GM19328 (cell line): ENCODE data around the gene TM4SF20.
"Not testable (repeated sequence)": the region's sequence is repeated elsewhere in the genome, so short reads cannot be mapped to it uniquely, and the experiment has no call there.

Experiments
- ATAC-seq: cut with Tn5 transposase; IDR thresholded peaks from one replicate; pipeline ENCODE4 v1.9.1; 2021; ENCODE audit warnings: mild to moderate bottlenecking, moderate library complexity; ENCODE audit not compliant: unreplicated experiment

Gene TM4SF20

DNA sequence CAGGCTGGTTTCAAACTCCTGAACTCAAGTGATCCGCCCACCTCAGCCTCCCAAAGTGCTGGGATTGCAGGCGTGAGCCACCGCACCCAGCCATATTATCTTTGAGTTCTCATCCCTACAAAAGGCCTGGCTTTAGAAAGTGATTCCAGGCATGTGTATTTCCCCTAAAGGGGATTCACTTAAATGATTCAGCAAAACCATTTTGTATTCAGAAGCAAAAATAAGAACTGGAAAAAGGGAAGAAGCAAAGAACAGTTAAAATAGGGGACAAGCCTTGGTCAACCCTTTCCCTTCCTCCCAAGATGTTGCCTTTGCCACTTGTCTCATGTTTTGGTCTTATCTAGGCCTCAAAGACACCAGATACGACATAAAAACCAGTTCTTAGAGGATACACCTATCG, 10.5 kb downstream of the TM4SF20 start:
- no peak for ATAC-seq

DNA sequence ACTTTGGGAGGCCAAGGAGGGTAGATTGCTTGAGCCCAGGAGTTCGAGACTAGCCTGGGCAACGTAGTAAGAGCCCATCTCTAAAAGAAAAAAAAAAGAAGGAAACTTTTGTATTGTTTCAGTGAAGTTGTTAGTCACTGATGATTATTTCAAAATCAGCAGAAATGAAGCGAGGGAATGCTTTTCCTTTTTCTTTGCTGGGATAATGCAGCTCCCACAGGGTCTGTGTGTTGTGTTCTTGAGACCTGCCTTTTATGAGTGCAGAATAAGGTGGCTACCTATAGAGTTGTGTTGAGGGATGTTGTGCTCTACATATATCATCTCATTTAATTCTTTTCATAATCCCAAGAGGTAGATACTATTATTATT, 11.7 kb downstream of the TM4SF20 start:
- ATAC-seq = no peak

DNA sequence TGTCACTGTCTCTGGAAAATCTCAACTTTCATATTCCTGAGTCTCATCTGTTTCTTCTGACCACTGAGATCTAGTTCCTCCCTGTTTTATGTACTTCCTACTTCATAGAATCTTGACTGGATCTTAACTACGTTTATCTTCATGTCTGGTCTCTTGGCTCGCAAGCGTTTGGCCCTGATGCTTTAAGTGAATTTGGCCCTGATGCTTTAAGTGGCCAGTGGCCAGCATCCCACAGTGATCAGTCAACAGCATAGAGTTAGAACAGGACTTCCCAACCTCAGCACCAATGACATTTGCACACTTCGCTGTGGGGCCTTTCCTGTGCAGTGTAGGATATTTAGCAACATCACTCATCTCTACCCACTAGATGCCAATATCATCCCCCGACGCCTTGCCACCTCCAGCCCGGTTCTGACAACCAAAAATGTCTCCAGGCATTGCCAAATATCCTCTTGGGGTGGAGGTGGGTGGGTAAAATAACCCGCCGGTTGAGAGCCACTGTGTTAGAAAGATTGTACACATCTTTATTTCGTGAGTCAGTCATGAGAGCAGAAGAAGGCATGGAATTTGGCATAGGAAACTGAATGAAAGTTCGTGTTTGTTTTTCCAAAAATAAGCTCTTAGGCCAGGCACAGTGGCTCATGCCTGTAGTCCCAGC, 12.2 kb downstream of the TM4SF20 start:
- ATAC-seq = no peak

DNA sequence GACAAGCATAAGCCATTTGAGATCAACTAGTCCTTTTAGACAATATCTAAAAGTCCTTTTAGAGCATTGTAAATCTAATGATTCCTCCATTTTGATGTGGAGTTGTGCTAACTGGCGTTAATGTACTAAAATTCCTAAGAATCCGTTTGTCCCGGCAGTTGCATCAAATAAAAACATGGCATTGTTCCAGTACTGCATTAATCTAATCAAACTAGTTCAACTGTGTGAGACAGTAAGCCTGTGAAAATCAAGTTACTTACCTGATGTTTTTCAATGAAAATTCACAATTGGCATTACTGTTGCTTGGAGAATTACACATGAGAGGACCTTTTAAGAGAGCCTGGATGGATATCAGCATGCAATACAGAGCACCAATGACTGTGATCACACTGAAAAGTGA, 13.3 kb downstream of the TM4SF20 start:
- no peak for ATAC-seq

DNA sequence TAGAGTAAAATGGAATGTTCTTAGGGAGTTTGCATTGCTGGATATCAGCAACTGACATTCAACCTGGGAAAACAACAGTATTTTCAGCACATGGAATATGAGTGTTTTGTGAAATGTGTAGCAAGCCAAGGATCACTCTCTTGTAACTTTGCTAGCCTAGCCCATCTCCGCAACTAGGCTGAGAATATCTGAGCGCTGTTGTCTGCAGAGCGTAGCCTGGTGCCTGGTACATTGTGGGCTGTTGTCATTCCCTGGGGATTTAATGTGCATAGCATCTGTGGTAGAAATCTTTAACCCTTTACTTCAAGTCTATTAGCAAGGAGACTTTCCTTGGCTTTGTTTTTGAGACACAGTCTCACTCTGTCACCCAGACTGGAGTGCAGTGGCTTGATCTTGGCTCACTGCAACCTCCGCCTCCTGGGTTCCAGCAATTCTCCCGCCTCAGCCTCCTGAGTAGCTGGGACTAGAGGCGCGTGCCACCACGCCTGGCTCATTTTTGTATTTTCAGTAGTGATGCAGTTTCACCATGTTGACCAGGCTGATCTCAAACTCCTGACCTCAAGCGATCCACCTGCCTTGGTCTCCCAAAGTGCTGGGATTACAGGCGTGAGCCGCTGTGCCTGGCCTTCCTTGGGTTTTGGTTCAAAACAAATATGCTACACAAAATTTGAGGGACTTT, 14.4 kb downstream of the TM4SF20 start:
- not testable (repeated sequence) for ATAC-seq

DNA sequence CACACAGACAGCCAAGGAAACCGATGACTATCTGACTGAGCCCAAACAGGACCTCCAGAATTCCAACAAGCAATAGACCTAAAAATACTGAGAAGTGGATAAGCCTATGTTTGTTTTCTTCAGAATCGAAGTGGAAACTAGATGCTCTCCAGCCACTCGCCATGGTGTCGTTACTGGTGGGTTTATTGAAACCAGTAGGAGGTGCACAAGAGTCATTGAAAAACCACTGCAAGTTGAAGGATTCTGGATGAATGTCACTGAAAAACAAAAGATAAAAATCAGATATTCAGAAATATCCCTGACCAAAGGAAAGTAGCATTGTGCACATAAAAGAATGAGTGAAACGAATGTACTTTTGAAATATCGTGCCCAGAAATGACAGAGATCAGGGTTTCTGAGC, 15.3 kb downstream of the TM4SF20 start:
- ATAC-seq = no peak

DNA sequence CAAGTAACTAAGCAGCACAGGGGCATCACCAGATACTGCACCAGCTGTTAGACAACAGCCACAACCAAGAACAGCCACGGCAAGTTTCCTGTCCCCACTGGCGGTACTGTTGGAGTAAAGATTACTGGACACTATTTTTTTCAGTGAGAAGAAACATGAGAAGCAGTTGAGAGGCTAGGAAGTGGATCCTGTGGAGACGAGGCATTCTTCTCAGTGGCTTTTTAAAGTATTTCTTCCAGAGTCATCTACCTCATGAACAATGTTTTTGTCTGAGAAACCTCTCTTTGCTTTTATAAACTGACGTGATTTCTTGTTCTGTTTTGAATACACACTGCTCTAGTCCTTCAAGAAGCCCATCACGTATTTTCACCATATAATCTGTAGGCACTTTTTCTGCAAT, 18.8 kb downstream of the TM4SF20 start:
- ATAC-seq = no peak

DNA sequence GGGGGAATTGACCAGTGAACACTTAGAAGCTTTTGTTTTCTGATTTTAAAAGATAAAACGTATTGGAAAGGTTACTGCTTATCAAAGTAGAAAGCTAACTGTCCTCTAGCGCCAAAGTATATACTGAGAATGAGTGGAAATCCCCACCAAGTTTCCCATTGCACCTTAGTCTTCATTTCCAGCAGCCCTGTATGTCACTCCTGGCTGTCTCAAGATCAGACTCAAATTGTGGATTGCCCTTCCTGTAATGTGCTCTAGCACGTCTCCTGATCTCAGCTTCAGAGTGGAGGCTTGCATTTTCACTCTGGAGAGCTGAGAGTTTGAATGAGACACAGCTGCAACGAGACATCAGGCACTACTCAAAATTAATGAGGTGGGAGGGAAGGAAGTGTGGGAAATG, 27.5 kb downstream of the TM4SF20 start:
- peak; percentile 72 for ATAC-seq

DNA sequence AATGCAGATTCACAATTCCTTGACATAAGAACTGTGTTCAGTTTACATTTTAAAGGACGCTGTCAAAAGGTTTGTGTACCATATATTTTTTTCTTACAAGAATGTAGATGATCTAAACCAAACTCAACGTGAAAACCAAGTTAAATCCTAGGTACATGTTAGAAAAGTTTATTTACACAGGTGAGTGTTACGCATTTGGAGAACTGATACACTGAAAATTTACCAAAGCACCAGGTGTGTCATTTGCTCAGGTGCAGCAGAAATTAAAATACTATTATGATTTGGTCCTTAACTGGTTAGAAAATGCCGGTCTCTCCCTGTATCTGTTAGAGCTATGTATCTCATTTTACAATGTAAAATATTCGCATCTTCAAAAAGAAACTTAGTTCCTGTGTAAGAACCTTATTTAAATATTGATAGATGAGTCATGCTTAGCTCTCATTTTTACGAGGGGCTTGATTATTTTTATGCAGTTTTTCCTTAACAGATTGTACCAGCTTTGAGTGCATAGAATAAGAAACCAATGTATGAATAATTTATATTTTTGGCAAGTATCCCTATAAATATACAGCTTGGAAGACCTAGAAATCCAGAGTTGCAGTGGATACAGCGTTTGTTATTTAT, 29.0 kb downstream of the TM4SF20 start:
- ATAC-seq = no peak

DNA sequence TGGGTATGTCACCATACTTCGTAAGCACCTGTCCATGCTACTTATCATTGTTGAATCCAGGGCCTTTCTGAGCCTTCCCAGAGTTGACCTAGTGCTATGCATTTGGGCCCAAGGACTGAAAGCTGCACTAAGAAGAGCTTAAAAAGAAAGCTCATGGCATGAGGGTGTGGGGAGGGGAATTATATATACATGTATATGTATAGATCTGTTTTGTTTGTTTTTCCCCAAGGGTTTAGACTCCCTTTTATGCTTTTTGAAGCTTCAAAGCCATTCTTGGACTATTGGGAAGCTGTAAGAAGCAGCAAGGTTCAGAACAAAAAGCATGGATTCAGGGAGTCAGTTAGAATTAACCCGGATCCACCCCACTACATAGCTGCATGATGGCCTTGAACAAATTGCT, 30.8 kb downstream of the TM4SF20 start:
- no peak for ATAC-seq

DNA sequence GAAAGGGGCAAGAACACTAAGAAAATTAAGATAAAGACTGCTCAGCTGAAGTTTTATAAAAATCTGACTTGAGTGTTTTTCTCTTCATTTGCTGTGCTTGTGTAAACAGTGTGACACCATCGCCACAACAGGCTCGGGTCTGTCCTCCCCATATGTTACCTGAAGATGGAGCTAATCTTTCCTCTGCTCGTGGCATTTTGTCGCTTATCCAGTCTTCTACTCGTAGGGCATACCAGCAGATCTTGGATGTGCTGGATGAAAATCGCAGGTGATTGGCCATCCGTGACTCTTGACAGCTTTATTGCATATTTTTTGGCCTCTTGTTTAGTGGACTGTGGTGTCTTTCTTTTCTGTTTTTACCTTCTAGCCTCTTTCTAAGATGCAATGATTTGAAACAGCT, 32.0 kb downstream of the TM4SF20 start:
- ATAC-seq = no peak

DNA sequence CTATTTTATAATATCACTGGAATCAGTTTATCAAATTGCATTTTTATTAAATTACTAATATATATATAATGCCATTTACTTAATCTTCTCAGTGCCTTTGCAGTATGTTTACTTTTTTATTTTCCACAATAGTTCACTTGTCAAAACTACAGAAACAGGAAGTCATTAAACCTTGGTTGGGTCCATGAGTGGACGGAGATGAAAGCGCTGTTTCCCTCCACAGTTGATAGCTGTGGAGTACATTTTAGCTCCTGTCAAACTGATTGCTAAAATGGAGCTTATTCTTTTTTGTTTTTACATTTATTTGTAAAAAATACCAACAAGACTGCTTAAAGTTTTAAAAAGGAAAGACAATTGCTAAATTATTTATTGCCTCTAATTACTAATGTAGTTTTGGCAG, 34.9 kb downstream of the TM4SF20 start:
- ATAC-seq = no peak

DNA sequence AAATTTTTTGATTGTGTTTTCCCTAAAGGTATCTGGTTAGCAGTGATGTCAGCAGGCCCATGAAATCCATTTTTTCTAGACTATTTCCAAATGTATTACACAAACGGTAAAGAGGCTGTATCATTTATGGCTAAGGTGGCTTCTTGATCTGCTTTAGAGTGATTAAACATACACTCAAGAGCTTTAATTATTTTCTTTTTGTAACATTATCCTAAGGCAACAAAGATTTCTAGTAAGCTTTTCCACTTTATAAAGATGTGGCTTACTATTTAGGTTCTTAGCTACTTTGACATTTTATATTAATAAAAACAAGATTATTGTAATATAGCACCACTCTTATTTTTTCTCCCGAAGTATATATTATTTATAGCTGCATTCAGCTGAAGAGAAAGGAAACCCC, 37.6 kb downstream of the TM4SF20 start:
- no peak for ATAC-seq

DNA sequence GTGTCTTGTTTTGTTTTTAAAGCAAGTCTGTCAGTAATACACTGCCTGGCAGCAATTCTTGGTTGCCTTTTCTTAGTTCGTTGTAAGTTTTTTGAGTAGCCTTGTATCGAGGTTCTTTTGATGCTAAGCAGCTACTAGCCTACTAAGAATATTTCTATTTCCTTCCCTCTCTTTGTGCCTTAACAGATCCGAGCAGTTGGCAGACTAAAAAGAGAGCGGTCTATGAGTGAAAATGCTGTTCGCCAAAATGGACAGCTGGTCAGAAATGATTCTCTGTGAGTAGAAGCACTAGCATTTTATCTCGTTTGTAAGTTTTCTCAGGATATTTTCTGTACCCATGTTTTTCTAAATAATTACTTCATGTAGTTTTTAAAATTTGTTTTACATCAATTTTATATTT, 39.0 kb downstream of the TM4SF20 start:
- ATAC-seq = no peak

DNA sequence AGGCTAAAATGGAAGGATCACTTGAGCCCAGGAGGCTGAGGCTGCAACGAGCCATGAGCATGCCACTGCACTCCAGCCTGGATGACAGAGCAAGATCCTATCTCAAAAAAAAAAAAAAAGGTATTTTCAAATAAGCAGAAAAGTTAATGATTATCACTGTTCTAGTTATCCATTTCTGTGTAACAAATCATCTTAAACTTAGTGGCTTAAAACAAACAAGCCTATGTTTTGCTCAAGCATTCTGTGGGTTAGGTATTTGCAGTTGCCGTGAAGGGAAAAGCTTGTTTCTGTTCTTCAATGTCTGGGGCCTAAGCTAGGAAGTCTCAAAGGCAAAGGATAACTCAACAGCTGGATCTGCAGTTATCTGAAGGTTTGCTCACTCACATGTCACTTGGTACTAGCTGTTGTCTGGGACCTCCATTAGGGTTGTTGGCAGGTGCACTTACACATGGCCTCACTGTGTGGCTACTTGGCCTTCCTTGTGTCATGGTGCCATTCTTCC, 40.0 kb downstream of the TM4SF20 start:
- no peak for ATAC-seq

DNA sequence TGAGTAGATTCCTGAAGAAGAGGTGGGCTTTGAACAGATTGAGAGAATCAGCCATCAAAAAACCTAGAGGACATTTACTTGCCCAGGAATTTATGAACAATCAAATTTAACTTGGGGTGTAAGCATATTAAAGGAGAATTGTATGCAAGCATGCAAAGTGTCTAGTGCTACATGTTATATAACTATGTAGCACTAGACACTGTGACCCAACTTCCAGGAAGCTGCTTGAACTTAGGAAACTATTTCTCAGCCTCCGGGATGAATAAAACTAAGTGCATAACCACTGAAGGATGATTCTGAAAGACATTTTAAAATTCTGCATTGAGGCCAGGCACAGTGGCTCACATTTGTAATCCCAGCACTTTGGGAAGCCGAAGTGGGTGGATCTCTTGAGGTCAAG, 41.7 kb downstream of the TM4SF20 start:
- ATAC-seq = no peak

DNA sequence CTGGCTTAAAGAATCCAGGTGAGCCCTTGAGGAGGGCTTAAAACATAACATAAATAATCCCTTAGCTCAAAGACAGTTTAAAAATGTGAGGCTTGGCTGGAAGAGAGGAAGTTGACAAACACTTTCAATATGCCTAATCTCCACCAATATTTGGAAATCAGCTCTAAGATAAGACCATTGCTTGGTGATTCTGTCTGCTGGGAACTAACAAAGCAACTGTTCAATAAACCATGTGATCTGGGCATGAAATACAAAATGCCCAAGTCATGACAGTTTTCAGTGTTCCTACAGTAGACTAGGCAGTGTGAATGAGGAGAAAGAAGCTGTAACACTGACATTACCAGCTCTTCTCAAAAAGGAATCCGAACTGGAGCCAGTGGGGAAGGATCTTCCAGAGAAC, 43.4 kb downstream of the TM4SF20 start:
- ATAC-seq = no peak

DNA sequence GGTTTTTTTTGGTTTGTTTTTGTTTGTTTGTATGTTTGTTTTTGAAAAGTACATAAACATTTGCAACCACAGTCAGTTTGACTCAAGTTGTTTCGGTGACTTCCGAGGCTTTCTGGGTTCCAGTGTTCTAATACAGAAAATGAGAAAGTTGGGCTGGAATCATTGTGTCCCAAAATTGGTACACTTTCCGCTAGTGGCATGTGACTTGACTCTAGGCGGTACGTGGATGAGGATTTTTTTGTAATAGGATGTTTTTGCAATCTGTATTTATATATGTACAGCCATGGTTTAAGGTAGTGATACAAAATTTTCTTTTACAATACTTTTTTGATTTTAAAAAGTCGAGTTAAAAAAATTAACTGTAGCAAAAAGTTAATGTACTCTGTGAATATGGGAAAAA, 52.3 kb downstream of the TM4SF20 start:
- no peak for ATAC-seq

DNA sequence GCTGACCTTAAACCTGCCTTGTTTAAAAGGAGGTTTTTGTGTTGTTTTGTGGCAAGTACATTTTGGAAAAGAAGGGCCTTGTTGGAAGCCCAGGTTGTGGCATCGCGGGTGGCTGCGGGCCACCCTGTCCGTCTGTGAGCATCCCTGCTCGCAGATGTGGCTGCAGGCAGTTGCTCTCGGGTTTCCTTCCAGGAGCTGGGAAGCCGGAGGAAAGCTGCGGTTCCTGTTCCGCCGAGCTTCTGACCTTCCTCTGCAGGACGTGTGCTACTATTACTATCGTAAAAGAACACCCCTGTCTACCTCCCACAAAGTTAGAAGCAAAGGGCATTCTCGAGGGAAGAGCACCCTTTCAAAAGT, 53.3 kb downstream of the TM4SF20 start:
- ATAC-seq = no peak

DNA sequence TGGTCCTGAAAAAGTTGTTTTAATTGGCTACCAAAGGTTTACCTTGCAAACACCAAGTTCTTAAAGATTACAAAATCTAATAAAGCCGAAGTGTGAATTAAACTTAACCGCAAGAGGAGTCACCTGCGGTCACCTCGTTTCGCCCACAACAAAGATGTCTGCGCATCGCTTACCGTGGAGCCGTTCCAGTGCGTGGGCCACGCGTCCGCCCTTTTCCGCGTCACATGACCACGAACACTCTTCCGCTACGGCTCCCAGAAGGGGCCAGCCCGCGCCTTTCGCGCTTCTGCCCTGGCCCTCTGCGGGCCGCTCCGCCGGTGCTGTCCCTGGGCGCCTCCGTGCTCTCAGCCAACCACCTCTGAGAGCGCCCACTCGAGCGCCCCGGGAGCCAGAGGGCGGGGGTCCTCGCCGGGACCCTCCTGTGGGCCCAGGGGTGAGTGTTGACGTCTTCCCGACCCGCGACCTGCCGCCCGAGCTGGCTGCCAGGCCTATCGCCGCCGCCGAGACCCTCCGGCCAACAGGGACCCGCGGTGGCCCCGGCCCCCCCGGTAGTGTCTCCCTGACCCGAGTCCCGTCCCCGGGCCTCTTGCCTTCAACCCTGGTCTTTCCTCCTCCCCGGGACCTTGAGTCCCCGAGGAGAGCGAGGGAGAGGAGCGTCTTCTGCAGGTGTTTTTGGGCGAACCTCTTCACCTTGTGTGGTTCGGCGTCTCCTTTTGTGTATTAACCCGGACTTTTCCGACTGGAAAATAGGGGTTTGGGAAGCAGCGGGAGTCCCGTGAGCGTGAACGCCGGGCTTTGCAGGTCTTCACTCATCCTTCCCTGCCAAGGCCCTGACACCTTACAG, 53.9 kb downstream of the TM4SF20 start, which contains the start of gene MFF:
MFF (plus strand) TSS at position 257 of the 844 bp plus-strand sequence. CDS start 5,415 bp downstream, outside the sequence.
- peak; percentile 96 for ATAC-seq

DNA sequence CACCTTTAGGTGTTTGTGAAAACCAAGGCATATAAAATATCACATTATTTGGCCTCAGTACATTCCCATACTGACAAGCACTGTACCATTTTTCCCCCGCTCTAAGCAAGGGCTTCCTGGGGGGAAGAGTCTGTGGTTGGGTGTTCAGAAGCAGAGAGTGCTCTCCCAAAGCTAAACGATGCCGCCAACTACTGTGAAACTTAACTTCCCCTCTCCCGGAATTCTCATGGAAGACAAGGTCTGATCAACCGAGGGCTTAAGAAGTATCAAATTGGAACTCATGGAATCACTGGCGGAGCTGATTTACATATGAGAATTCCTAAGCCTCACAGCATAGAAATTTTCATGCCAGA, 54.5 kb downstream of the TM4SF20 start:
- no peak for ATAC-seq
